ENCODE results near the gene STAC.
A peak's percentile ranks its signal among the peaks of the same experiment; 100 is the strongest.

The STAC gene

DNA sequence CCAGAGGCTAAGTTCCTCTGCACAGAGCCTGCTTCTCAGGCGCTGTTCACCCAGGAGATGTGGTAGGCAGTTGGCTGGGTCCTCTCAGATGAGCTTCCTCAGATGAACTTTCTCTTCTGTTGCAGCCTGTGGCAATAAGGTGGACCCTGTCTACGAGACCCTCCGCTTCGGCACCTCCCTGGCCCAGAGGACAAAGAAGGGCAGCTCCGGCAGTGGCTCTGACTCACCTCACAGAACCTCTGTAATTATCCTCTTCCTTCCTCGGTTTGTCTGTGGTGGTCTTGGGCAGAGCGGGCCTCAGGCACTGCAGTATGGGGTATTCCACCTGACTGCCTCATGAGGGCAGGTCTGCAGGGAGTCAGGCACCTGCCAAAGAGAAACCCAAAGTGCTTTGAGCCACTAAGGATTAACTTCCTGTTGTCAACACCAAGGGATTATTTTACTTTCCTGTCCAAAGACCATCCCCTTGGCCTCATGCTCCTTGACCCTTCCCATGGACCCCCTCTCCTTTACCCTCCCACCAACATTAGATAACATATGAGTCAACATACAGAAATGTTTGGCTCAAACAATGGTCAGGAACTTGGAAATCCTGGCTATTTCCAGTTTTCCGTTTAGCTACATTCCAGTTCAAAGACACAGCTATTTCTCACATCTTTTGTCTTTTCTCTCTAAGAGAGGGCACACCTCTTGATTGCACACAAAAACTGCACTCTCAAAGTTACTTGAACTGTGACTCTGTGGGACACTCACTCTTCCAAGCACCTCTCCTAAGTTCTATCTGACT lies 105.9 kb downstream of the STAC start:
- TF ChIP-seq EZH2 (optimal IDR thresholded peaks at IDR 0.05; ENCODE audit: low read depth, low read length) (no peak), EZH2phosphoT487 (IDR thresholded peaks at IDR 0.05; ENCODE audit: low read length) (no peak)
- TF ChIP-seq, protein P1, sequence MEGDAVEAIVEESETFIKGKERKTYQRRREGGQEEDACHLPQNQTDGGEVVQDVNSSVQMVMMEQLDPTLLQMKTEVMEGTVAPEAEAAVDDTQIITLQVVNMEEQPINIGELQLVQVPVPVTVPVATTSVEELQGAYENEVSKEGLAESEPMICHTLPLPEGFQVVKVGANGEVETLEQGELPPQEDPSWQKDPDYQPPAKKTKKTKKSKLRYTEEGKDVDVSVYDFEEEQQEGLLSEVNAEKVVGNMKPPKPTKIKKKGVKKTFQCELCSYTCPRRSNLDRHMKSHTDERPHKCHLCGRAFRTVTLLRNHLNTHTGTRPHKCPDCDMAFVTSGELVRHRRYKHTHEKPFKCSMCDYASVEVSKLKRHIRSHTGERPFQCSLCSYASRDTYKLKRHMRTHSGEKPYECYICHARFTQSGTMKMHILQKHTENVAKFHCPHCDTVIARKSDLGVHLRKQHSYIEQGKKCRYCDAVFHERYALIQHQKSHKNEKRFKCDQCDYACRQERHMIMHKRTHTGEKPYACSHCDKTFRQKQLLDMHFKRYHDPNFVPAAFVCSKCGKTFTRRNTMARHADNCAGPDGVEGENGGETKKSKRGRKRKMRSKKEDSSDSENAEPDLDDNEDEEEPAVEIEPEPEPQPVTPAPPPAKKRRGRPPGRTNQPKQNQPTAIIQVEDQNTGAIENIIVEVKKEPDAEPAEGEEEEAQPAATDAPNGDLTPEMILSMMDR (IDR thresholded peaks at IDR 0.05; ENCODE audit: low read length), result no peak
- no peak overlapping the region for H2AFZ ChIP-seq (ENCODE audit: low read length)
- H3K36me3 ChIP-seq (replicated peaks; ENCODE audit: insufficient read depth, low read length), result no peaks in the 10 kb centered on the region
- no peaks in the 10 kb centered on the region for H3K9me2 ChIP-seq (replicated peaks; ENCODE audit: insufficient read depth, low read length)
- no peak overlapping the region for H3K4me3 ChIP-seq (ENCODE audit: low read length)
- no peak overlapping the region for H3K9ac ChIP-seq (ENCODE audit: low read length)
- no peak for DNase-seq
- H3K27me3 ChIP-seq (replicated peaks; ENCODE audit: insufficient read depth, low read length), result no peaks in the 10 kb centered on the region
- H4K20me1 ChIP-seq (ENCODE audit: insufficient read depth, low read length), result no peaks in the 10 kb centered on the region
- H3K4me2 ChIP-seq (ENCODE audit: low read depth, low read length), result no peak overlapping the region
- H3K9me3 ChIP-seq (replicated peaks; ENCODE audit: insufficient read depth, low read length), result no peaks in the 10 kb centered on the region
- H3F3A ChIP-seq (ENCODE audit: insufficient read depth, low read length), result peaks cover 16% of the 10 kb centered on the region
- peaks cover 27% of the 10 kb centered on the region for H3K4me1 ChIP-seq (ENCODE audit: low read length)
- no peak overlapping the region for H3K27ac ChIP-seq (ENCODE audit: low read length)
- no peaks in the 10 kb centered on the region for H3K79me2 ChIP-seq (ENCODE audit: low read length)

DNA sequence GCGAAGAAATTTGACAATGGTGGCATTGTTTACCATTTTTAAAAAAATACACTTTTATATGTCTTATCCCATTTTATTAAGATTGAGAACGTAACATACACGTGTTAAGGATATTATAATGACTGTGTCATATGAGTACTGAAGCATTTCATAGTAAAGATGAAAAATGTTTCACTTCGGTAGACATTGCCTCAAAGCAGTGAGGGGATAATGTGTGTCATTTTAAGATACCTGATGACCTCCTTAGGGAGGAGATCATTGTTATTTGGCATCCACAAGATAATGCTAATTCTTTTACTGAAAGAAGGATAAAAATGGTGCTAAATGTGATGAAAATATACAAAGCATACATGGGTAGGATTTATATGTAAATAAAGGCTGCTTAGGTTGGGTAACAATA lies 107.3 kb downstream of the STAC start:
- Histone ChIP-seq H3K27ac (ENCODE audit: low read length) (no peak overlapping the region), H3K79me2 (ENCODE audit: low read length) (no peaks in the 10 kb centered on the region), H3K36me3 (replicated peaks; ENCODE audit: insufficient read depth, low read length) (no peaks in the 10 kb centered on the region), H2AFZ (ENCODE audit: low read length) (no peak overlapping the region), H4K20me1 (ENCODE audit: insufficient read depth, low read length) (no peaks in the 10 kb centered on the region), H3K4me1 (ENCODE audit: low read length) (peaks cover 29% of the 10 kb centered on the region), H3K27me3 (replicated peaks; ENCODE audit: insufficient read depth, low read length) (no peaks in the 10 kb centered on the region), H3K4me2 (ENCODE audit: low read depth, low read length) (no peak overlapping the region), H3K9me2 (replicated peaks; ENCODE audit: insufficient read depth, low read length) (no peaks in the 10 kb centered on the region), H3F3A (ENCODE audit: insufficient read depth, low read length) (peaks cover 16% of the 10 kb centered on the region), H3K9ac (ENCODE audit: low read length) (no peak overlapping the region), H3K4me3 (ENCODE audit: low read length) (no peak overlapping the region), H3K9me3 (replicated peaks; ENCODE audit: insufficient read depth, low read length) (no peaks in the 10 kb centered on the region)
- TF ChIP-seq, protein P1 (IDR thresholded peaks at IDR 0.05; ENCODE audit: low read length), result no peak
- TF ChIP-seq EZH2 (optimal IDR thresholded peaks at IDR 0.05; ENCODE audit: low read depth, low read length) (no peak), EZH2phosphoT487 (IDR thresholded peaks at IDR 0.05; ENCODE audit: low read length) (no peak)
- no peak for DNase-seq

DNA sequence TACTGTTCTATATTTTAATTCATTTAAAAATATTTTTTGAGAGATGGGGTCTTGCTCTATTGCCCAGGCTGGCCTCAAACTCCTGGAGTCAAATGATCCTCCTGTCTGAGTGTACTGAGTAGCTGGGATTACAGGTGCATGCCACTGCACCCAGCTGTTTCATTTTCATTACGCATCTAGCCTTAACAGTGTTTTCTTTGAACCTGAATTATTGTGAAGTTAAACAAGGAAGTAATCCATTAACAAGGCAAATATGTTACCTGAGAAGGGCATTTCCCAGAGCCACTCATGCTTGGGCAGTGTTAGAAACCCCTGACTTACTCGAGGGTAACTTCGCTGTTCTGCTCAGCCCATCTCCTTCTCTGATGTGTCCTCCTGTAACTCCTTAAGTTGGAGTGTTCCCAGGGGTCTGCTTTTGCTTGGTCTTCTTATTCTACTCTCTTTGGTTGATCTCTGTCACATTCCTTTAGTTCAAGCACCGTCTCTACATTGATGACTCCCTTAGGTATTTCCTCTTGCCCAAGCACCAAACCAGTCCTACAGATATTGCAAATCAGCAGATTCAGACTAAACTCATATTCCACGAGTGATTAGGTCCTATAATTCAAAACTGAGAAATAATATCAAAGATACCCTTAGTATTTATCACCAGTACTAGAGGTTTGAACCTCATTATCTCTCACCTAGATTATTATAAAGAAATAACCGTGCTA lies 107.9 kb downstream of the STAC start:
- no peaks in the 10 kb centered on the region for H3K9me2 ChIP-seq (replicated peaks; ENCODE audit: insufficient read depth, low read length)
- no peak overlapping the region for H3K9ac ChIP-seq (ENCODE audit: low read length)
- no peak overlapping the region for H3K4me2 ChIP-seq (ENCODE audit: low read depth, low read length)
- H4K20me1 ChIP-seq (ENCODE audit: insufficient read depth, low read length), result no peaks in the 10 kb centered on the region
- H3K27ac ChIP-seq (ENCODE audit: low read length), result no peak overlapping the region
- H3K4me1 ChIP-seq (ENCODE audit: low read length), result peaks cover 29% of the 10 kb centered on the region
- no peaks in the 10 kb centered on the region for H3K9me3 ChIP-seq (replicated peaks; ENCODE audit: insufficient read depth, low read length)
- peak; percentile 13 for DNase-seq
- no peaks in the 10 kb centered on the region for H3K27me3 ChIP-seq (replicated peaks; ENCODE audit: insufficient read depth, low read length)
- TF ChIP-seq, protein P1 (IDR thresholded peaks at IDR 0.05; ENCODE audit: low read length), result no peak
- TF ChIP-seq EZH2phosphoT487 (IDR thresholded peaks at IDR 0.05; ENCODE audit: low read length), result no peak
- no peak for TF ChIP-seq EZH2 (optimal IDR thresholded peaks at IDR 0.05; ENCODE audit: low read depth, low read length)
- H3F3A ChIP-seq (ENCODE audit: insufficient read depth, low read length), result peaks cover 16% of the 10 kb centered on the region
- no peaks in the 10 kb centered on the region for H3K36me3 ChIP-seq (replicated peaks; ENCODE audit: insufficient read depth, low read length)
- no peak overlapping the region for H3K4me3 ChIP-seq (ENCODE audit: low read length)
- H2AFZ ChIP-seq (ENCODE audit: low read length), result no peak overlapping the region
- no peaks in the 10 kb centered on the region for H3K79me2 ChIP-seq (ENCODE audit: low read length)
